NCI-H524 treated with DMSO at 0.1 percent for 48 hours (cell line): ENCODE measurements around the gene EHBP1.

ENCODE experiments used
- DNase-seq: peaks from one replicate; lab custom pipeline; 2025; lab: John Stamatoyannopoulos, UW

EHBP1 gene

GRCh38 chr2:62964050-62964449, 258.5 kb downstream of the EHBP1 start:
- no peak for DNase-seq

GRCh38 chr2:62964671-62965070, 259.2 kb downstream of the EHBP1 start:
- DNase-seq: no peak

GRCh38 chr2:62966991-62967390, 261.5 kb downstream of the EHBP1 start:
- DNase-seq: peak; percentile 46

- DNase-seq: no peak
Observed at GRCh38 chr2:62968168-62968567, 262.7 kb downstream of the EHBP1 start.

GRCh38 chr2:62968668-62969067, 263.2 kb downstream of the EHBP1 start:
- DNase-seq: no peak

GRCh38 chr2:62971936-62972335, 266.4 kb downstream of the EHBP1 start:
- DNase-seq: no peak

GRCh38 chr2:62972601-62973000, 267.1 kb downstream of the EHBP1 start:
- no peak for DNase-seq

- DNase-seq: no peak
Observed at GRCh38 chr2:62974999-62975398, 269.5 kb downstream of the EHBP1 start.

GRCh38 chr2:62991605-62992004, 286.1 kb downstream of the EHBP1 start:
- no peak for DNase-seq

- no peak for DNase-seq
Observed at GRCh38 chr2:62992561-62992960, 287.0 kb downstream of the EHBP1 start.

- DNase-seq: no peak
Observed at GRCh38 chr2:62994206-62994605, 288.7 kb downstream of the EHBP1 start.

GRCh38 chr2:62996534-62997186, 291.1 kb downstream of the EHBP1 start:
- no peak for DNase-seq

GRCh38 chr2:62998949-62999348, 293.4 kb downstream of the EHBP1 start:
- DNase-seq: no peak

- DNase-seq: no peak
Observed at GRCh38 chr2:62999905-63000304, 294.4 kb downstream of the EHBP1 start.

- DNase-seq: no peak
Observed at GRCh38 chr2:63000801-63001200, 295.3 kb downstream of the EHBP1 start.

GRCh38 chr2:63001576-63001975, 296.1 kb downstream of the EHBP1 start:
- no peak for DNase-seq

- no peak for DNase-seq
Observed at GRCh38 chr2:63003351-63003750, 297.8 kb downstream of the EHBP1 start.

- no peak for DNase-seq
Observed at GRCh38 chr2:63007813-63008458, 302.4 kb downstream of the EHBP1 start.

- no peak for DNase-seq
Observed at GRCh38 chr2:63008838-63009237, 303.3 kb downstream of the EHBP1 start.

- DNase-seq: no peak
Observed at GRCh38 chr2:63009490-63009889, 304.0 kb downstream of the EHBP1 start.

GRCh38 chr2:63012541-63012940, 307.0 kb downstream of the EHBP1 start:
- no peak for DNase-seq

- DNase-seq: no peak
Observed at GRCh38 chr2:63013438-63013837, 307.9 kb downstream of the EHBP1 start.

GRCh38 chr2:63015389-63015788, 309.9 kb downstream of the EHBP1 start:
- no peak for DNase-seq

- no peak for DNase-seq
Observed at GRCh38 chr2:63018439-63018838, 312.9 kb downstream of the EHBP1 start.
